Measurements from ENCODE around the gene ICAM2.

The ICAM2 gene

GRCh38 chr17:64048805-64049204, 28.4 kb upstream of the ICAM2 start:
- Histone ChIP-seq H3K9me3 (ENCODE audit: control insufficient read depth in 1 of 2, low read length in 2 of 2) (no peaks in the 10 kb centered on the region), H3K4me3 (ENCODE audit: low read depth in 1 of 2, low read length in 2 of 2) (no peak overlapping the region), H3K9ac (ENCODE audit: low read depth in 1 of 2, low read length in 2 of 2) (no peak overlapping the region), H3K4me1 (ENCODE audit: control insufficient read depth in 1 of 2, insufficient read depth in 2 of 2, low read length in 2 of 2) (peaks cover 0 to 2% of the 10 kb centered on the region in 2 donors), H3K36me3 (ENCODE audit: control insufficient read depth in 1 of 2, insufficient read depth in 2 of 2, low read length in 2 of 2) (peaks cover 59 to 96% of the 10 kb centered on the region in 2 donors), H3K27me3 (ENCODE audit: control insufficient read depth in 1 of 2, insufficient read depth in 2 of 2, low read length in 2 of 2) (no peaks in the 10 kb centered on the region), H3K27ac (ENCODE audit: low read depth, low read length) (no peak overlapping the region)

- Histone ChIP-seq H3K9me3 (ENCODE audit: control insufficient read depth in 1 of 2, low read length in 2 of 2) (no peaks in the 10 kb centered on the region), H3K4me3 (ENCODE audit: low read depth in 1 of 2, low read length in 2 of 2) (no peak overlapping the region), H3K27me3 (ENCODE audit: control insufficient read depth in 1 of 2, insufficient read depth in 2 of 2, low read length in 2 of 2) (no peaks in the 10 kb centered on the region), H3K27ac (ENCODE audit: low read depth, low read length) (no peak overlapping the region), H3K4me1 (ENCODE audit: control insufficient read depth in 1 of 2, insufficient read depth in 2 of 2, low read length in 2 of 2) (peaks cover 11 to 18% of the 10 kb centered on the region in 2 donors), H3K9ac (ENCODE audit: low read depth in 1 of 2, low read length in 2 of 2) (no peak overlapping the region), H3K36me3 (ENCODE audit: control insufficient read depth in 1 of 2, insufficient read depth in 2 of 2, low read length in 2 of 2) (peaks cover 54 to 81% of the 10 kb centered on the region in 2 donors)
Observed at GRCh38 chr17:64045176-64045575, 24.7 kb upstream of the ICAM2 start.

GRCh38 chr17:64042700-64043485, 22.5 kb upstream of the ICAM2 start:
- peaks cover 45 to 66% of the 10 kb centered on the region in 2 donors for H3K36me3 ChIP-seq (ENCODE audit: control insufficient read depth in 1 of 2, insufficient read depth in 2 of 2, low read length in 2 of 2)
- no peaks in the 10 kb centered on the region for H3K27me3 ChIP-seq (ENCODE audit: control insufficient read depth in 1 of 2, insufficient read depth in 2 of 2, low read length in 2 of 2)
- H3K4me3 ChIP-seq (ENCODE audit: low read depth in 1 of 2, low read length in 2 of 2), result no peak overlapping the region
- no peak overlapping the region for H3K27ac ChIP-seq (ENCODE audit: low read depth, low read length)
- no peak overlapping the region for H3K9ac ChIP-seq (ENCODE audit: low read depth in 1 of 2, low read length in 2 of 2)
- H3K9me3 ChIP-seq (ENCODE audit: control insufficient read depth in 1 of 2, low read length in 2 of 2), result no peaks in the 10 kb centered on the region
- peaks cover 28 to 35% of the 10 kb centered on the region in 2 donors for H3K4me1 ChIP-seq (ENCODE audit: control insufficient read depth in 1 of 2, insufficient read depth in 2 of 2, low read length in 2 of 2)

GRCh38 chr17:64041912-64042311, 21.5 kb upstream of the ICAM2 start:
- H3K9me3 ChIP-seq (ENCODE audit: control insufficient read depth in 1 of 2, low read length in 2 of 2), result no peaks in the 10 kb centered on the region
- H3K4me1 ChIP-seq (ENCODE audit: control insufficient read depth in 1 of 2, insufficient read depth in 2 of 2, low read length in 2 of 2), result peaks cover 29 to 35% of the 10 kb centered on the region in 2 donors
- no peak overlapping the region for H3K27ac ChIP-seq (ENCODE audit: low read depth, low read length)
- no peak overlapping the region for H3K9ac ChIP-seq (ENCODE audit: low read depth in 1 of 2, low read length in 2 of 2)
- no peaks in the 10 kb centered on the region for H3K27me3 ChIP-seq (ENCODE audit: control insufficient read depth in 1 of 2, insufficient read depth in 2 of 2, low read length in 2 of 2)
- peaks cover 45 to 58% of the 10 kb centered on the region in 2 donors for H3K36me3 ChIP-seq (ENCODE audit: control insufficient read depth in 1 of 2, insufficient read depth in 2 of 2, low read length in 2 of 2)
- H3K4me3 ChIP-seq (ENCODE audit: low read depth in 1 of 2, low read length in 2 of 2), result no peak overlapping the region

- H3K27me3 ChIP-seq (ENCODE audit: control insufficient read depth in 1 of 2, insufficient read depth in 2 of 2, low read length in 2 of 2), result no peaks in the 10 kb centered on the region
- no peaks in the 10 kb centered on the region for H3K9me3 ChIP-seq (ENCODE audit: control insufficient read depth in 1 of 2, low read length in 2 of 2)
- peaks cover 29 to 35% of the 10 kb centered on the region in 2 donors for H3K4me1 ChIP-seq (ENCODE audit: control insufficient read depth in 1 of 2, insufficient read depth in 2 of 2, low read length in 2 of 2)
- no peak overlapping the region for H3K9ac ChIP-seq (ENCODE audit: low read depth in 1 of 2, low read length in 2 of 2)
- peak overlapping the region; percentile 16 to 18 for H3K4me3 ChIP-seq (ENCODE audit: low read depth in 1 of 2, low read length in 2 of 2)
- peaks cover 28 to 41% of the 10 kb centered on the region in 2 donors for H3K36me3 ChIP-seq (ENCODE audit: control insufficient read depth in 1 of 2, insufficient read depth in 2 of 2, low read length in 2 of 2)
- no peak overlapping the region for H3K27ac ChIP-seq (ENCODE audit: low read depth, low read length)
Observed at GRCh38 chr17:64040206-64040605, 19.8 kb upstream of the ICAM2 start.

- Histone ChIP-seq H3K4me3 (ENCODE audit: low read depth in 1 of 2, low read length in 2 of 2) (no peak overlapping the region), H3K9ac (ENCODE audit: low read depth in 1 of 2, low read length in 2 of 2) (no peak overlapping the region), H3K4me1 (ENCODE audit: control insufficient read depth in 1 of 2, insufficient read depth in 2 of 2, low read length in 2 of 2) (peaks cover 29 to 35% of the 10 kb centered on the region in 2 donors), H3K27ac (ENCODE audit: low read depth, low read length) (no peak overlapping the region), H3K36me3 (ENCODE audit: control insufficient read depth in 1 of 2, insufficient read depth in 2 of 2, low read length in 2 of 2) (peaks cover 17 to 30% of the 10 kb centered on the region in 2 donors), H3K27me3 (ENCODE audit: control insufficient read depth in 1 of 2, insufficient read depth in 2 of 2, low read length in 2 of 2) (no peaks in the 10 kb centered on the region), H3K9me3 (ENCODE audit: control insufficient read depth in 1 of 2, low read length in 2 of 2) (no peaks in the 10 kb centered on the region)
Observed at GRCh38 chr17:64039106-64039400, 18.6 kb upstream of the ICAM2 start.

- peaks cover 29 to 35% of the 10 kb centered on the region in 2 donors for H3K4me1 ChIP-seq (ENCODE audit: control insufficient read depth in 1 of 2, insufficient read depth in 2 of 2, low read length in 2 of 2)
- H3K9me3 ChIP-seq (ENCODE audit: control insufficient read depth in 1 of 2, low read length in 2 of 2), result no peaks in the 10 kb centered on the region
- H3K27me3 ChIP-seq (ENCODE audit: control insufficient read depth in 1 of 2, insufficient read depth in 2 of 2, low read length in 2 of 2), result no peaks in the 10 kb centered on the region
- no peak overlapping the region for H3K4me3 ChIP-seq (ENCODE audit: low read depth in 1 of 2, low read length in 2 of 2)
- no peak overlapping the region for H3K27ac ChIP-seq (ENCODE audit: low read depth, low read length)
- peaks cover 16 to 24% of the 10 kb centered on the region in 2 donors for H3K36me3 ChIP-seq (ENCODE audit: control insufficient read depth in 1 of 2, insufficient read depth in 2 of 2, low read length in 2 of 2)
- H3K9ac ChIP-seq (ENCODE audit: low read depth in 1 of 2, low read length in 2 of 2), result no peak overlapping the region
Observed at GRCh38 chr17:64038331-64039105, 18.1 kb upstream of the ICAM2 start.

- Histone ChIP-seq H3K36me3 (ENCODE audit: control insufficient read depth in 1 of 2, insufficient read depth in 2 of 2, low read length in 2 of 2) (peaks cover 10 to 18% of the 10 kb centered on the region in 2 donors), H3K9ac (ENCODE audit: low read depth in 1 of 2, low read length in 2 of 2) (no peak overlapping the region), H3K4me3 (ENCODE audit: low read depth in 1 of 2, low read length in 2 of 2) (no peak overlapping the region), H3K9me3 (ENCODE audit: control insufficient read depth in 1 of 2, low read length in 2 of 2) (no peaks in the 10 kb centered on the region), H3K27ac (ENCODE audit: low read depth, low read length) (no peak overlapping the region), H3K4me1 (ENCODE audit: control insufficient read depth in 1 of 2, insufficient read depth in 2 of 2, low read length in 2 of 2) (peaks cover 29 to 35% of the 10 kb centered on the region in 2 donors), H3K27me3 (ENCODE audit: control insufficient read depth in 1 of 2, insufficient read depth in 2 of 2, low read length in 2 of 2) (no peaks in the 10 kb centered on the region)
Observed at GRCh38 chr17:64037802-64038201, 17.4 kb upstream of the ICAM2 start.

- Histone ChIP-seq H3K9me3 (ENCODE audit: control insufficient read depth in 1 of 2, low read length in 2 of 2) (no peaks in the 10 kb centered on the region), H3K9ac (ENCODE audit: low read depth in 1 of 2, low read length in 2 of 2) (no peak overlapping the region), H3K4me1 (ENCODE audit: control insufficient read depth in 1 of 2, insufficient read depth in 2 of 2, low read length in 2 of 2) (peaks cover 26 to 30% of the 10 kb centered on the region in 2 donors), H3K27ac (ENCODE audit: low read depth, low read length) (no peak overlapping the region), H3K36me3 (ENCODE audit: control insufficient read depth in 1 of 2, insufficient read depth in 2 of 2, low read length in 2 of 2) (peaks cover 8 to 12% of the 10 kb centered on the region in 2 donors), H3K27me3 (ENCODE audit: control insufficient read depth in 1 of 2, insufficient read depth in 2 of 2, low read length in 2 of 2) (no peaks in the 10 kb centered on the region), H3K4me3 (ENCODE audit: low read depth in 1 of 2, low read length in 2 of 2) (no peak overlapping the region)
Observed at GRCh38 chr17:64037180-64037579, 16.7 kb upstream of the ICAM2 start.

GRCh38 chr17:64036198-64036922, 15.9 kb upstream of the ICAM2 start:
- H3K27me3 ChIP-seq (ENCODE audit: control insufficient read depth in 1 of 2, insufficient read depth in 2 of 2, low read length in 2 of 2), result no peaks in the 10 kb centered on the region
- peaks cover 6 to 7% of the 10 kb centered on the region in 2 donors for H3K36me3 ChIP-seq (ENCODE audit: control insufficient read depth in 1 of 2, insufficient read depth in 2 of 2, low read length in 2 of 2)

More at GRCh38 chr17:64036198-64036922, 15.9 kb upstream of the ICAM2 start:
- Histone ChIP-seq H3K4me3 (ENCODE audit: low read depth in 1 of 2, low read length in 2 of 2) (no peak overlapping the region), H3K27ac (ENCODE audit: low read depth, low read length) (no peak overlapping the region), H3K9me3 (ENCODE audit: control insufficient read depth in 1 of 2, low read length in 2 of 2) (no peaks in the 10 kb centered on the region), H3K4me1 (ENCODE audit: control insufficient read depth in 1 of 2, insufficient read depth in 2 of 2, low read length in 2 of 2) (peaks cover 21 to 22% of the 10 kb centered on the region in 2 donors), H3K9ac (ENCODE audit: low read depth in 1 of 2, low read length in 2 of 2) (no peak overlapping the region)
